Measurements from ENCODE around the gene DARS1. TPM values are rescaled to one million over a fixed set of nuclear protein-coding genes. Genes with fewer than 3 reads are reported as not detected.

Gene DARS1
- total and polyA plus RNA-seq, 2 donors (not counting 1 experiment from before 2014, with no cell fraction given): 36.7 to 88.3 TPM

DNA sequence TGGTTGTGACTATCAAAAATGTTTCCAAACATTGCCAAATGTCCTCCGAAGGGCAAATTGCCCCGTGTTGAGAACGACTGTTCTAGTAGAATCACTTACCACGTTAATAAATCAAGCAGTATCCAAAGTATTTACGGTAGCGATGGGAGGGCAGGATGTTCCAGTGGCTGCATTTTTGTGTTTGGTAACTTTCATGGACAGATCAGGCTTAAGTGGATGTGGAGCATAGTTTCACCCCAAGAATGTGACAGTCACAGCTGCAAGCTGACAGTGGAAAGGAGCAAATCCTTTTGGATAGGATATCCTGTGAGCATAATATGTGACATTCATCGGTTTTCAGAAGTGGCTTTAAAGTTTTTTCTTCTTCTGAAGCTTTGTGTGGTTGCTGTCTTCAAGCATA is 46.3 kb upstream of the DARS1 start:
- no peak overlapping the region for H3K27ac ChIP-seq (ENCODE audit: low read length in 2 of 2)
- TF ChIP-seq CTCF (IDR thresholded peaks at IDR 0.05) (no peak), EZH2 (IDR thresholded peaks at IDR 0.05; ENCODE audit: borderline replicate concordance, insufficient read depth, low read depth, low read length, poor library complexity, severe bottlenecking) (no peak)
- H3K27me3 ChIP-seq (replicated peaks in 1 of 4; ENCODE audit: control extremely low read depth in 1 of 4, control insufficient read depth in 3 of 4, insufficient read depth in 4 of 4, low read length in 3 of 4): no peaks in the 10 kb centered on the region
- intact Hi-C loops (cut with micrococcal nuclease): no loop called here
- DNase-seq (no peak), ATAC-seq (ENCODE audit: low read depth) (no peak)
- ChIA-PET CTCF (no interaction called here), POLR2A (interaction anchor here (0.7 kb wide), 1 partner anchor 82 kb away, joined by 3 read pairs; no protein-coding TSS in a partner anchor)
- H3K9me3 ChIP-seq (ENCODE audit: control extremely low read depth in 1 of 3, control insufficient read depth in 2 of 3, insufficient read depth in 1 of 3, low read length in 2 of 3): no peaks in the 10 kb centered on the region
- no peaks in the 10 kb centered on the region for H3K4me1 ChIP-seq (ENCODE audit: control insufficient read depth in 2 of 2, insufficient read depth in 2 of 2, low read length in 2 of 2)
- H3K36me3 ChIP-seq (replicated peaks in 1 of 2; ENCODE audit: control extremely low read depth in 1 of 2, control insufficient read depth in 1 of 2, extremely low read depth in 1 of 2, insufficient read depth in 2 of 2, low read length in 1 of 2): no peaks in the 10 kb centered on the region
- Mint-ChIP-seq H3K27me3 (no peaks in the 10 kb centered on the region), H3K4me1 (peaks cover 5% of the 10 kb centered on the region), H3K4me3 (no peak overlapping the region), H3K27ac (no peak overlapping the region), H3K9me3 (ENCODE audit: insufficient read depth) (no peaks in the 10 kb centered on the region)
- WGBS (ENCODE audit: insufficient coverage): no CpG with 5 or more reads among the region's 7 CpGs
- no peak overlapping the region for H2AFZ ChIP-seq (ENCODE audit: insufficient read depth, low read depth, low read length, poor library complexity, severe bottlenecking)
- H3K4me2 ChIP-seq (replicated peaks; ENCODE audit: low read depth, low read length, poor library complexity, severe bottlenecking): no peak overlapping the region
- H4K20me1 ChIP-seq (ENCODE audit: control insufficient read depth, insufficient read depth, low read length, poor library complexity, severe bottlenecking): no peaks in the 10 kb centered on the region
- no peak overlapping the region for H3K4me3 ChIP-seq (ENCODE audit: control extremely low read depth in 1 of 5, extremely low read depth in 1 of 5, insufficient read depth in 1 of 5, low read depth in 2 of 5, low read length in 4 of 5)
- no peaks in the 10 kb centered on the region for H3K79me2 ChIP-seq (ENCODE audit: control insufficient read depth, insufficient read depth, low read length)
- H3K9ac ChIP-seq (ENCODE audit: low read length): no peak overlapping the region

DNA sequence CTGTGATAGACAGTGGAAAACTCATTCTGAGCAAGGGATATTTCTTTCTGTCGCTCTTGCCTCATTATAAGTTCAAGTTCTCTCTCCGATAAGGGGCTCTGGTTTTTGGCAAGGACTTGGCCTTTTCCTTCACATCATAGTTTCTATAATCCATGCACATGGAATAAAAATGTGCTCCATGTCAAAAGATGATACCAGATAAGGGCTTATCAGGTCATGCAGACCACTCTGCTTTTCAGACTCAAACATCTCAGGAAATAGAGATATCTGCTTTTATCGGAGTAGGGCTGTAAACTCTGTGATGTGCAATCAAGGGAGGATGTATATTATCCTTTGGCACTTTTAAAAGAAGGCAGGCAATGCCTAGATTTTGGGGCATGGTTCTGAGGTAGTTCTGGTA is 45.0 kb upstream of the DARS1 start:
- H4K20me1 ChIP-seq (ENCODE audit: control insufficient read depth, insufficient read depth, low read length, poor library complexity, severe bottlenecking): no peaks in the 10 kb centered on the region
- no peak overlapping the region for H3K4me3 Mint-ChIP-seq
- ChIA-PET CTCF (no interaction called here), POLR2A (no interaction called here)
- H2AFZ ChIP-seq (ENCODE audit: insufficient read depth, low read depth, low read length, poor library complexity, severe bottlenecking): no peak overlapping the region
- H3K9me3 ChIP-seq (ENCODE audit: control extremely low read depth in 1 of 3, control insufficient read depth in 2 of 3, insufficient read depth in 1 of 3, low read length in 2 of 3): peaks cover 0 to 5% (median 0%) of the 10 kb centered on the region in 3 donors
- H3K4me1 Mint-ChIP-seq: peaks cover 12% of the 10 kb centered on the region
- ATAC-seq (ENCODE audit: low read depth): no peak
- intact Hi-C loops (cut with micrococcal nuclease): no loop called here
- H3K27me3 ChIP-seq (replicated peaks in 1 of 4; ENCODE audit: control extremely low read depth in 1 of 4, control insufficient read depth in 3 of 4, insufficient read depth in 4 of 4, low read length in 3 of 4): no peaks in the 10 kb centered on the region
- no peak overlapping the region for H3K4me3 ChIP-seq (ENCODE audit: control extremely low read depth in 1 of 5, extremely low read depth in 1 of 5, insufficient read depth in 1 of 5, low read depth in 2 of 5, low read length in 4 of 5)
- no peak for DNase-seq
- H3K27ac ChIP-seq (ENCODE audit: low read length in 2 of 2): no peak overlapping the region
- no peak overlapping the region for H3K4me2 ChIP-seq (replicated peaks; ENCODE audit: low read depth, low read length, poor library complexity, severe bottlenecking)
- no peaks in the 10 kb centered on the region for H3K79me2 ChIP-seq (ENCODE audit: control insufficient read depth, insufficient read depth, low read length)
- WGBS (ENCODE audit: insufficient coverage): 60% methylated on average over 1 of the region's 3 CpGs
- H3K4me1 ChIP-seq (ENCODE audit: control insufficient read depth in 2 of 2, insufficient read depth in 2 of 2, low read length in 2 of 2): peaks cover 5% of the 10 kb centered on the region in 2 donors
- TF ChIP-seq EZH2 (IDR thresholded peaks at IDR 0.05; ENCODE audit: borderline replicate concordance, insufficient read depth, low read depth, low read length, poor library complexity, severe bottlenecking) (no peak), CTCF (IDR thresholded peaks at IDR 0.05) (no peak)
- no peak overlapping the region for H3K9ac ChIP-seq (ENCODE audit: low read length)
- H3K36me3 ChIP-seq (replicated peaks in 1 of 2; ENCODE audit: control extremely low read depth in 1 of 2, control insufficient read depth in 1 of 2, extremely low read depth in 1 of 2, insufficient read depth in 2 of 2, low read length in 1 of 2): no peaks in the 10 kb centered on the region
- H3K27me3 Mint-ChIP-seq: no peaks in the 10 kb centered on the region
- no peak overlapping the region for H3K27ac Mint-ChIP-seq
- no peaks in the 10 kb centered on the region for H3K9me3 Mint-ChIP-seq (ENCODE audit: insufficient read depth)

All from B cell (primary cell).